Kidney glomerular epithelial cell (primary cell): ENCODE measurements around the gene DHX38.

ENCODE experiments used
- DNase-seq: peaks from one replicate; lab custom pipeline; 2025; lab: John Stamatoyannopoulos, UW

Gene DHX38

DNA sequence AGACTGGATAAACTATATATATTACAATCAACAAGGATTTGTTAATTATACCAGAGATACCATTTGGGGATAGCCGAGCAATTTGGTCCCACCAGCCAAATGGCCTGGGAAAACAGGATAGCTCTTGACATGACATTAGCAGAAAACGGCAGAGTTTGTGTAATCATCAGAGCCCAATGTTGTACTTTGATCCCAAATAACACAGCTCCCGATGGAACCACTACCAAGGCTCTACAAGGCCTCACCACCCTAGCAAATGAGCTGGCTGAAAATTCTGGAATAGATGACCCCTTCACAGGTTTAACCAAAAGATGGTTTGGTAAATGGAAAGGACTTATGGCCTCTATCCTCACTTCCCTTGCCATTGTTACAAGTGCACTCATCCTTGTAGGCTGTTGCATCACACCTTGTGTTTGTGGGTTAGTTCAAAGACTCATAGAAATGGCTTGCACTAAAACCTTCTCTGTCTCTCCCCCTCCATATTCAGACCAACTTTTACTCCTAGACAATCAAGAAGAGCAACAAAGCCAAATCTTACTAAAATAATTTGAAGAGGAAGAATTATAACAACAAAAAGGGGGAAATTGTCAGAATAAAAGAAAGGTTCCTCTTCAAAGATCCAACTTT, 9.8 kb upstream of the DHX38 start:
- DNase-seq = peak; percentile 1

DNA sequence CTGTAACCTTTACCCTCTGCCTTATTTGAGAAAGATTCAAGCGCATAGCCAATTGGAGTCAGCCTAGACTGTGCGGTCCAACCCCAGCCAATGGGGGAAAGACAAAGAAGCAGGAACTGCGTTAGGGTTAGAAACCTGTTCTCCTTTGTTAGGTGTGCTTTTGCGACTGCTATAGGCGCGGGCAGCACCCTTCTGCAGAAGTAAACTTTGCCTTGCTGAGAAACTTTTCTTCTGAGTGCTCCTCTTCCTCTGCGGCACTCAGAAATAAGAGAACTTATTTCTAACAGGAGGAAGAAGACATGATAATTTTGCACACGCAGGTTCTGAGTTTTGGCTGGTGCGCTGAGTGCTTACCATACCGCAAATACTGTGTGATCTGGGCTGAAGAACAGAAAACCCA, 9.2 kb upstream of the DHX38 start:
- DNase-seq = no peak

DNA sequence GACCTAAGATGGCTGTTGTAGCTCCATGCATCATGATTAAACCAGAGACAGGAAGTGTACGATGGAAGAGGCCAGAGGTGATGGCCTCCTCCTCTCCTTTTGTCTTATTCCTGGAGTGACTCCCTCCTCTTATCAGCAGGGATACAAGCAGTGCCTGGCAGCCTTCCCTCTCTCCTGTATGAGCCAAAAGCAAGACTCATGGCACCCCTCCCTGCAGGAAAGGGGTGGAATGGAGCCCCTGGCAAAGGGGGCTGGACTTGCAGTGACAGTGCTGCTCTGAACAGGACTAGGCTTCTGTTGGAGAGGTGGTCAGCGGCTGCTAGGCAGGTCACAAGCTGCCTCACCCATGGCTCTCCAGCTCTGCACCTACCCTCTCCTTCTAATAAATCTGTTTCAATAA, 8.6 kb upstream of the DHX38 start:
- DNase-seq = no peak

DNA sequence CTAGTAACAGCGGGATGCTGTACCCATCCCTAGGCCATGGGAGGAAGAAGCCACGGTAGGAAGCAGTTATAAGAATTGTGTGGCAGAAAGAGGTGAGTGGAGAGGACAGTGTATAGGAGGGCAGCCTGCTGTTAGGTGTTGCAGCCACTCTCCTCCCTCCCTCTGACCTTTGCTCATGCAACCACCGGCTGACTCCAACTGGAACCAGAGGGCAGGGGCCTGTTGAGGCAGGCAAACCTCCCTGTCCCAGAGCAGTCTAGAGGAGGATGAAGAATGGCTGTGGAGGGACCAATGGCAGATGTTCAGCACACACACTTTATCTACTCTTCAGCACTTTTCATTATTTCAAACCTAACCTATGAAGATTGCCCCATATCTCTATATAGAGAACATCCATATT, 2.4 kb upstream of the DHX38 start:
- no peak for DNase-seq

DNA sequence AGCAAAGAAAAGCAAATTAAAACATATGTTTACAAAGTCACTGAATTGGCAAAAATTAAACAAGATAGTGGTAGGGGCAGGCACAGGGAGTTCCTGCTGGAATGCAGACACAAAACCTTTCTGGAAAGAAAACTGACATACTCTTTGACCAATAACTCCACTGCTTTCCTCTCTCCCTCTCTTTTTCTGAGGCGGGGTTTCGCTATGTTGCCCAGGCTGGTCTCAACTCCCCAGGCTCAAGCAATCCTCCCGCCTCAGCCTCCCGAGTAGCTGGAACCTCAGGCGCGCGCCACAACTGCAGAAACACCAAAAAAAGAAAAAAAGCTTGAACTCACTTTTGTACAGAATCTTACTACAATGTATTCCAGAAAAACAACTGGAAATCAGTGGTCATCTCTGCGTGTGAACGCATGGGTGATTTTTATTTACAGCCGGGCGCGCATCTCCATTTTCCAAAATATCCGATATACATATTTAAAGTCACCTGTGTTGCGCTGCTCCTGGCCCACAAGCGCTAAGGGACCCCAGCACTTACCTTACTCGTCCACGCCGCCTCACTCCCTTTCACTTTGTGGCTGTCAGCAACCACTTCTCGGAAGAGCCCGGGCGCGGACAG, 707 bp upstream of the DHX38 start:
- DNase-seq = peak; percentile 34

DNA sequence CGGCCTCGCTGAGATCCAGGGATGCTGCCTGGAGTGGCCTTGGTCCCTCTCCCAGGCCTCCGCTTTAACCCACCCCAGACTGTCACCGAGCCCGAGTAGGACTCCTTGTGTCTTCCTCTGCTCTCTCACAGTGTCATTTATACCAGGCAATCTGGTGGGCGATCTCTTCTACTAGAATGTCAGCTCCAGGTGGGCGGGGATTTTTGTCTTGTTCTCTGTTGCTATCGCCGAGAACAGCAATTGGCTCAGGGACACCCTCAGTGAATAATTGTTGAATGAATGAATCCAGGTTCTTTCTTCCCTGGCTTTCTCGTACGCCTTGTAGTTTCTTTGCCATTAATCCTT, 591 bp downstream of the DHX38 start:
- no peak for DNase-seq

DNA sequence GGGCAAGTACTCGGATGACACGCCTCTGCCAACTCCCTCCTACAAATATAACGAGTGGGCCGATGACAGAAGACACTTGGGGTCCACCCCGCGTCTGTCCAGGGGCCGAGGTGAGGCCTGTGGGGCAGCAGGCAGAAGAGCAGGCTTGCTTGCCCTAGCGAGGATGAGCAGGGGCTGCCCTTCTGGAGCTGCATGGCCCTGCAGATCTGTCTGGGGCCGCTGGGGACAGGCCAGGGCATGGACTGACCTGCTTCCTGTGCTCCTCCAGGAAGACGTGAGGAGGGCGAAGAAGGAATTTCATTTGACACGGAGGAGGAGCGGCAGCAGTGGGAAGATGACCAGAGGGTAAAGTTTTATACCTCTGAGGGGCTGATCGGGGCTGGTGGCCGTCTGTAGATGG, 5.3 kb downstream of the DHX38 start:
- DNase-seq = no peak

DNA sequence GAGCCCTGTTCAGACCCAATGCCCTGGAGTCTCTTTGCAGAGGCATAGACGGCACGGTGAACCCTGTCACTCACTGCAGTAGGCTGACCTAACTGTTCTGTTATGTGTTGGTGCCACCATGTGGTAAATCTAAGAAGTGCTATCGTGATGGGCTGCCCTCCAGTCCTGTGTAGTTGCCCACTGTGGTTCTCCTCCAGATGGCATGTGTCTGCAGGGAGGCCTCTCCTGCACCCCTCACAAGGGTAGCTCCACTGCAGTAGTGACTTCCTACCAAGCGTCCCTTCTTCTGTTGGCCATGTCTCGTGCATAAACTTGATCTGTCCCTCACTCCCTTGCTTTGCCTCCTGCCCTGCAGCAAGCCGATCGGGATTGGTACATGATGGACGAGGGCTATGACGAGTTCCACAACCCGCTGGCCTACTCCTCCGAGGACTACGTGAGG, 5.8 kb downstream of the DHX38 start:
- peak; percentile 61 for DNase-seq

DNA sequence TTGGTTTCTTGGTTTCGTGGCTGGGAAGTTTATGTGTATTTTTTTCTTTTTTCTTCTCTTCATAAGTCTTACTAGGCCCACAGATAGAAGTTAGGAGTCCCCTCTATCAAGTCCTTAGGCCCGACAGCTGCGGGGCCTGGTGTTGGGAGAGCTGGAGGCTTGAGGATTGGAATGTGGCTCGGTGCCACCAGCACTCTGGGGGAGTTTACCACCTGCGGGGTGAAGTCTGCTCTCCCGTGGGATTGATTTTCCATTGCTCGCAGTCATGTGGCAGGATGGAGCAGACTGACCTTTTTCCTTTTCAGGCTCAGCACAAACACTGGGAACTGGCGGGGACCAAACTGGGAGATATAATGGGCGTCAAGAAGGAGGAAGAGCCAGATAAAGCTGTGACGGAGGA, 7.5 kb downstream of the DHX38 start:
- DNase-seq = no peak

DNA sequence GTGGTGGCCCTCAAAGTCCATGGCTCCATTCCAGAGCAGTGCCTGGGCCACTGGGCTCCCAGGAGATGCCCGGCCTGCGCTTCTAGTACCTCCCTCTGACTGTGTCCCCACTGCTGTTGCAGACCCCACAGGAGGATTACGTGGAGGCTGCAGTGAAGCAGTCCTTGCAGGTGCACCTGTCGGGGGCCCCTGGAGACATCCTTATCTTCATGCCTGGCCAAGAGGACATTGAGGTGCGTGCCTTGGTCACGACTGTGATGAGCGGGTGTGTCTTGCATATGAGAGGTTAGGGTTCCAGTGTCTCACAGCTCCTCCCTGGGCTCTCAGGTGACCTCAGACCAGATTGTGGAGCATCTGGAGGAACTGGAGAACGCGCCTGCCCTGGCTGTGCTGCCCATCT, 11.3 kb downstream of the DHX38 start:
- no peak for DNase-seq

DNA sequence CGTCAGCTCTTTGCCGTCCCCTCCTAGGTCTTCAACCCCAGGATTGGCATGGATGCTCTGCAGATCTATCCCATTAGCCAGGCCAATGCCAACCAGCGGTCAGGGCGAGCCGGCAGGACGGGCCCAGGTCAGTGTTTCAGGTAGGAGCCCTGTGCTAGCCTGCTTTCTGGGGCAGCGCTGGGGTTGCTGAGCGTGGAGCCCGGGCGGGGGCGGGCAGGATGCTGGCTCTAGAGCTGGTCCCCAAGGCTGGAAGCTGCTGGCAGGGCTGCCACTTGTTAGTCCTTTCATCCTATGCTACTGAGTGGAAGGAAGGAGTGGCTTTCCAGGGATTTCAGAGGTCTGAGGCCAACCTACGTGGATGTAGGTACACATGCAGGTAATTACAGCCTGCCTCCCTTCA, 12.3 kb downstream of the DHX38 start:
- DNase-seq = no peak

DNA sequence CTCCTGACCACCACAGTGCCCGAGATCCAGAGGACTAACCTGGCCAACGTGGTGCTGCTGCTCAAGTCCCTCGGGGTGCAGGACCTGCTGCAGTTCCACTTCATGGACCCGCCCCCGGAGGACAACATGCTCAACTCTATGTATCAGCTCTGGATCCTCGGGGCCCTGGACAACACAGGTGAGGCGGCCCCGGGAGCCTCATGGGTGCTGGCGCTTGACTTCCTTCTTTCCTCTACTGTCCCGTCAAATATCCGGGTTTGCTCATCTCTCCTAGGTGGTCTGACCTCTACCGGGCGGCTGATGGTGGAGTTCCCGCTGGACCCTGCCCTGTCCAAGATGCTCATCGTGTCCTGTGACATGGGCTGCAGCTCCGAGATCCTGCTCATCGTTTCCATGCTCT, 13.7 kb downstream of the DHX38 start:
- DNase-seq = no peak

DNA sequence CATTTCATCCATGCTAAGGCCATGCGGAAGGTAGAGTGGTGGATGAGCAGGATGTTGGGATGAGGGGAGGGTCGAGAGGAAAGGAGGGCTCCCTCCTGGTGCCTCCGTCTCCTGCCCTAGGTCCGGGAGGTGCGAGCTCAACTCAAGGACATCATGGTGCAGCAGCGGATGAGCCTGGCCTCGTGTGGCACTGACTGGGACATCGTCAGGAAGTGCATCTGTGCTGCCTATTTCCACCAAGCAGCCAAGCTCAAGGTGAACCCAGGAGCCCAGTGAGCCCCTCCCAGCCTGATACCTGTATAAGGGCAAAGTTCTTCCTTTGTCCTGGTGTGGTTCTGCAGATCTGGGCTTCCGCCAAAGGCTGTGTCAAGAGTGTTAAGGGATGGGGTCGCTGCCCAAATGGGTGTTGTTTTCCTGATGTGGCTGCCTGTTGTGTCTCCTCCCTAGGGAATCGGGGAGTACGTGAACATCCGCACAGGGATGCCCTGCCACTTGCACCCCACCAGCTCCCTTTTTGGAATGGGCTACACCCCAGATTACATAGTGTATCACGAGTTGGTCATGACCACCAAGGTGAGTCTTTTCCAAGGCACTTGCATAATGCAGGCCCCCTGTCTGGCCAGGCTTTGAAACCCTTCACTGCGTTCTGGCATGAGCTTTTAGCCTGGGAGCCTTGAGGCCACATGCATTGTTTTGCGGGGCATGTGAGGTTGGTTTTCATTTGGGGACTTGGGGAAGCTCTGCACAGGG, 14.9 kb downstream of the DHX38 start:
- no peak for DNase-seq

DNA sequence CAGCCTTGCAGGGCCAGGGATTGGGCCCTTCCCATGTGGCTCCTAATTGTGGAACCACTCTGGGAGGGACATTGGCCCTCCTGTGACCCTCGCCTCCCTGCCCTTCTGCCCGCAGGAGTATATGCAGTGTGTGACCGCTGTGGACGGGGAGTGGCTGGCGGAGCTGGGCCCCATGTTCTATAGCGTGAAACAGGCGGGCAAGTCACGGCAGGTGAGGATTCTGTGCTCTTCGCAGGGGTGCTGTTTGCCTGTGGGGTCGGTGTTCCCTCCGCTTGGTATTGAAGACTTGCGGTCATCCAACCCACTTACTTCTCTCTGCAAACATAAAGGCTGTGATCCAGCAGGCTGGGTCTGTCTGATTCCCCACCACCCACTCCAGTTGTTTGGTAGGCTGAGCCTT, 15.7 kb downstream of the DHX38 start:
- DNase-seq = no peak

DNA sequence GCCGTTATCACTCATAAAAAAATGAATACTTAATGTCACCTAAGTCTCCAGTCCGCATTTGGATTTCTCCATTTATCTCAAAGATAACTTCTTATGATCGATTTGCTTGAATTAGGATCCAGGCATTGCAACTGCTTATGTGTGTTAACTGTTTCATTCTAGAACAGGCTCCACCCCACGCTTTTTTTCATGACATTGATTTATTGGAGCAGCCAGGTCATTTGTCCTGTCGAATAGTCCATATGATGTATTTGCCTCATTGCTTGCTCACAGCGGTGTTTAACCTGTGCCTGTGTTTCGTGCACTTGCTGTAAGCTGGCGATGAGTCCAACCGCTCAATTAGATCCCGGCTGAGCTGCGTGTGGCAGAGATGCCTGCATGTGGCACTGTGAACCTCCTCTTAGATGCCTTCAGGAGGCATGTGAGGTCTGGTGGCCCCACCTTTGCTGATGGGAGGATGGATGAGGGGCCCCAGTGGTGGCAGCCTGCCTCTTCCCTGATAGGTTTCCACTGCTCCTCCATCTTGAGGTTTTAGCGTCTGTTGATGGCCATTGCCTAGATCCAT, 16.4 kb downstream of the DHX38 start:
- no peak for DNase-seq

DNA sequence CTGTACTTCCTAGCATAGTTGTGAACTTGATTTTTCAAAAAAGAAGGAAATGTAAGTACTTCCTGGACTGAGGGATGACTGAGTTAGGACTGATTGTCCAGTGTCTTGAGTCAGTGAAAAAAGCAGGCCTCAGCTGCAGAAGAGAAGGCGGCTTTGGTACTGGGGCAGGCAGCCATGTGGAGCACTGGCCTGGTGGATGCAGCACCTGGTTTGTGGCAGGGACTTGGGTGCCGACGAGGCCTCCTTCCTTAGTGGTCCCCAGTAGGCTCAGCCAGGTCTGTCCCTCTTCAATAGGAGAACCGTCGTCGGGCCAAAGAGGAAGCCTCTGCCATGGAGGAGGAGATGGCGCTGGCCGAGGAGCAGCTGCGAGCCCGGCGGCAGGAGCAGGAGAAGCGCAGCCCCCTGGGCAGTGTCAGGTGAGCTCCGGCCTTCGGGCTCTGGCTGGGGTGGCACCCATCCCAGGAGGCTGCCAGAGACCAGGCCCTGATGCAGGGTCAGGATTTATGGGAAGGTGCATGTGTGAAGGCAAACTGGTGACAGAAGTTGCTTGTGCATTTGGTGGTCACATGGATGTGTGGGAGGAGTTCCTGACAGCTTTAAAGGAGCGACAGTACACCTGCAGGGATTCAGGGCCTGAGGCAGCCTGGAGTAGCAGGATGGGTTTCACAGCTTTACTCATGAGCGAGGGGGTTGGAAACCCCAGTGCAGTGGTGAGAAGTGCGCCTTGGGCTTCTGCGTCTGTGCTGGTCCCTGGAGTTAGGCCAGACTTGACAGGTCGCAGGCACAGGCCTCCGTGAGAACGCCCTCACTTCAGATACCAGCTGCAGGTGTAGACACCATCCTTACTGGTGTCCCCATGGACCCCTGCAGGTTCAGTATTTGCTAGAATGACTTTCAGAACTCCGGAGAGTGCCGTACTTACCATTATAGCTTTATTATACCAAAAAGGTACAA, 17.3 kb downstream of the DHX38 start:
- DNase-seq = no peak

DNA sequence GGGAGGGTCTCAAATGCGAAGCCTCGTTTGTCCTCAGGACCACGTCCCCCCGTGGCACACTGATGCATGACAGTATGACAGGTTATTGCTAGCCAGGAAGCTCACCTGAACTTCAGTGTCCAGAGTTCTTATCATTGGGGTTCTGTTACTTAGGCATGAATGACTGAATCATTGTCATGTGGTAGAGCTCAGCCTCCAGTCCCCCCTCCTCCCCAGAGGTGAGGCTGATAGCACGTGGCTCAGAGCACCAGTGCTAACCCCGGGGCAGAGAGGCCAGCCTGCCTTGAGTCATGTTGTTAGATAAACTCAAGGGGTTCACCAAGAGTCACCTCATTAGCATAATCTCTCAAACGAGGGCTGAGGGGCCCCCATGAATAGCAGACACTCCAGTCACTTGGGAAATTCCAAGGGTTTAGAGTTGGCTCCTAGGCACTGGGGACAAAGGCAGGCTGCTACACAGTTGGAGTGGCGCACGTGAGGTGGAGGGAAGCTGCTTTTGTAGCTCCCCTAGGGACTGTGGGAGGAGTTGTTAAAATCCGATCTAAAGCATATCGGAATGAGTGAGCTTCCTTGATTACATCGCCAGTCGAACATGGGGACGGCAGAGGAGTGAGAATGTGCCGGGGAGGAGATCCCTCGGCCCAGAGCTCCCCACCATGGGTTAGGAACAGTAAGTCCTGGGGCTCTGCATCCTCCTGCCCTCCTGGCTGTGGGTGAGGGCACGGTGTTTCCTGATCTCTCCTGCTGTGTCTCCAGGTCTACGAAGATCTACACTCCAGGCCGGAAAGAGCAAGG, 18.2 kb downstream of the DHX38 start:
- DNase-seq = no peak

DNA sequence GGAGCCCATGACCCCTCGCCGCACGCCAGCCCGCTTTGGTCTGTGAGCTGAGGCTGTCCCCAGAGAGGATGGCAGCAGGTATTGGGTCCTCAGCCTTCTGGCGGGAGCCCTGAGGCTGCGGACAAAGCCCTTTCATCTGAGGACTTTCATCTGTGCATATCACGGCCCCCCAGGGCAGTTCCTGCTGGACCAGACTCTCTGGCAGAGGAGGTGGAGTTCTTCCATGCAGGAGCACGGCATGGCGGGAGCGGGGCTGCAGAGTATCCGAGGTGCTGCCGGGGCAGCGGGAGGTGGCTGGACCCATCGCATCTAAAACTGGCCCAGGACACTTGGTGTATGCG, 18.8 kb downstream of the DHX38 start:
- no peak for DNase-seq

DNA sequence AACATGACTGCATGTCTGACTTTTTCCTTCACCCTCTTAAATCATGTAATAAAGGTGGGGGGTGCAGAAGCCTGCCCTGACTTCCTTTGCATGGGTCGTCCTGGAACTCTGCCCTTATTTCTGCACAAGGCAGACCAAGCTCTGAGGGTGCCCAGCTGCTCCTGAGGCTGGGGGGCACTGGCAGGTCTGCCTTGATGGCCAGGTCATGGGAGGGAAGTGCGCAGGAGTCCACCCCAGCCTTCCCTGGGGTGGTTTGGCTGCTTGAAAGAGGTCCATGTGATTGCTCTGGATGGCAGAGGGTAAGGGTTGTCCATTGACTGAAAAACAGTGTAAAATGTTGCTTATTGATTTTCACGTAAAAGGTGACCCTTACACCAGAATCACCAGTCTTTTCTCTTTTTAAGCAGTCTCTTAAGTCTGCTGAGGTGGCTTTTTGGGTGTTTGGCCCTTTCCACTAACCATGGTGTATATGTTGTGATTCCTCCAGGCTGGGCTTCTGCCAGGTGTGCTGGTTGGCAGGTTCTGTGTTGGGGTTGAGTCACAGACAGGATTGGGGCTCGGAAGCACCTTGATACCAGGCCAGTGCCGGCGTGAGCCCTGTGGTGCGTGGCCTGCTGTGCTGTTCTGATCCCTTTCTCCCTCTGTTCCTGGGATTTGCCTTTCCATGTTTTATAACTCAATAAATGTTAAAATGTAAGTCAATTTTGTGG, 19.4 kb downstream of the DHX38 start:
- no peak for DNase-seq

DNA sequence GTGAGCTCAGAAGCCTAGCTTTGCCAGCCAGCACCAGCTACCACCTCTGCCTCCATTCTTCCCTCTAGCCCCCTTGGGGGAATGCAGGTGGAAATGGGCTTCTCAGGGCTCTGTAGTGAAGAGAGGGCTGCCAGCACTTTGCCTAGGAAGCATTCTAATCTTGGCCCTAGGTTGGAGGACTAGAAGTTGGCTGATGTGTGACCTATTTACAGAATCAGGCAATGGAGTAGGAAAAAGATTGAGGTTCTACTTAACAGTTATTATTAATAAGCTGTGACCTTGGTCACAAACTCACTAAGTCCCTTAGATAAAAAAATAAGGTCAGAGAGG, 19.9 kb downstream of the DHX38 start:
- DNase-seq = no peak

DNA sequence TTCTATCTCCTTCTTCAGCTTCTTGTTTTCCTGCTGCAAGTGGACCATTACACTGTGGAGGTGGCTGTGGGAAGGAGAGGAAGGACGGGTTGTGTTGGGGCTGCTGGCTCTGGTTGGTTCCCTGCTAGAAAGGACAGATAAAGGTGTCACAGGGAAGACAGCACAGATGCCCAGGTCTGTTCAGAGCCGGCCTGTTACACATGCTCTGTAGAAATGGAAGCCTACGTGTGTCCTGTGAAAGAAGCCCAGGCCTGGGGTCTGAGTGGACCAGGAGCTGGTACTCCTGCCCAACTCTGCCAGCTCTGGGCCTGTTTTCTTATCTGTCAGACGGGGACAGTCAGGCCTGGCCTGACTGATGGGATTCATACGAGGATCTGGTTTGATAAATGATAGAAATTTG, 26.4 kb downstream of the DHX38 start:
- no peak for DNase-seq
